HL-60/S4 treated with phorbol 12-myristate 13-acetate at 8.2 ng/mL for 4 days and 3 days (cell line): ENCODE results near the gene MAGI3.
"Not testable (repeated sequence)": the region's sequence is repeated elsewhere in the genome, so short reads cannot be mapped to it uniquely, and the experiment has no call there.

Experiments
- in situ Hi-C: fragments of 300-500 bp; cut with MboI; formaldehyde crosslinking; loops from 2 replicates; pipeline ENCODE4 v1.15.0; 2022; ENCODE audit warnings: low sequenced_read_pairs

Gene MAGI3

DNA sequence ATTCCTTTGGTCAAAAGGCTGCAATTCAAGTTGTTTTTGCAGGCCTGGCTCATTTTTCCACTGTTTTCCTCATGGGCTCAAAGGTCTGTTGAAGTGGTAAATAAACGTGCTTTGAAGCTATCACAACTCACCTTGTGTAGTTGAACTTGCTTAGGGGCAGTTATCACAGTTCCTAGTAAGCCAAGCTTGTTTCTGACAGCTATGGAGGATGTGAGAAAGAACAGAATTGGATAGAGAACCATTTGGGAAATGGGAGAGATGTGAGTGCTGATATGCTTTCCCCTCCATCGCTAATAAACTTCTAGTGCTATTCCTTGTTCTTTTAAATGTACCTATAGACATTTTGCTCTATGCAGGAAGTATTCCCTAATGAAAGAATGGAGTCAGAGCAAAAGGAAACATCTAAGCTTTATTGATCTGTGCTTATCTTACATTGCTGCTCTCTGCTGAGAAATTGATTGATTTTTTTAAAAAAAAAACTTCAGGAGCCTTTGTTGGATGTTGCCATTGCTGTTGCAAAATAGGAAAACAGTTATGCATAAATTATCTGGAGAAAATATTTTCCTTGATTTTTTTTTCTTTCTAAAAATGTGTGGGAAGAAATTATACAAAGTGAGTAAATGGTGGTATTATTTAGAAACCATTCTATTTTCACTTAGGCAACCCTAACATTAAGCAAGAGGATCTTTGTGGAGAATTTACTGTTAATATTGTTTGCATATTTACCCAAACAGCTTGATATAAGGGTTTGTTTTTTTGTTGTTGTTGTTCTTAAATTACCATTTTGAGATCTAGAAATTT lies 118.2 kb downstream of the MAGI3 start:
- in situ Hi-C loops: no loop called here

DNA sequence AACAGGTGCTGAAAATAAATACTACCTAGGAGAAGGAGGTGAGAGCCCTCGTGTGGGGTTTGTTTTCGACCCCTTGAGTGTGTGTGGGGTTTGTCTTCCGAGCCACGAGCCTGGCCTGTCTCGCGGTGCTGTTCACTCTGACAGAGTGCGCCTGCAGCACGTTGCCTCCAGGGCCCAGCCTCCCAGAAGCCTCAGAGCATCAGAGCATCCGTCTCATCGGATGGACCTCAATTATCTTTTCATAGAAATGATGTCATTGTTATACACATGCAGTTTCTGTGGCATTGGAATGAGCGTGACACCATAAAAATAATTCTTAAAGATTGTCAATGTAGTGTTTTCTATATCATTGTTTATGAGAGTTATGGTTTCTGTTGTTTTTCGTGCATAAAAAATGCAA lies 119.5 kb downstream of the MAGI3 start:
- in situ Hi-C loops: not testable (repeated sequence)

DNA sequence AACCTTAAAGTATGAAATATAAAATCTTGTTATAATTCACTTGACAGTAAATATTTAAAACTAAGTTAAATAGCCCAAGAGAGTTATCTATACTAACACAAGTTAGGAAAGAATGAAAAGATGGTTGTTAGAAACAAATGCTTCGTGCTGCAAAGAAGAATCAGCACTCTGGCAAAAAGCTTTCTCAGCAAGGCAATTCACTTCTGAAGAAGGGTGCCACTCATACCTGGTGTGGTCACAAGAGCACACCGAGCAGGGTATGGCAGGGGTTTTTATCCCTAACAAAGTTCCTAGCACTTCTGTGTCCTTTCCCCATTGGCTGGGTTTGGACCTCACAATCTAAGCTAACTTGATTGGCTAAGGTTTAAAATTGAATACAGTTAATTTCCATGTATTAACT lies 121.0 kb downstream of the MAGI3 start:
- in situ Hi-C loops: no loop called here

DNA sequence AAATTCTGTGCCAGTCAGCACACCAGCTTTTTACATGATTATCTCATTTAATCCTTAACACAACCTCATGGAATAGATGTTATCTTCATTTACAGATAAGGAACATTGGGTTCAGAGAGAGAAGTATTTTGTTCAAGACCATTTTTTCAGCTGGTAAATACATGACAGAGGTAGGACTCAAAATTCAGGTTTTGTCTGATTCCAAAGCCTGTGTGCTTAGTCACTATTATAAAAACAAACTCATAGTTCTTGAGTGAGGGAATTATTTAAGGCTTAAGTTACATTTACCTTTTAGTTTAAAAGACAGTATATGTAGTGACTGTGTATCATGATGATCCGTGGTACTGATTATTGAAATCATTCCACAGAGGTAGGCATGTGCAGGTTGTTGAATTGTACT lies 125.2 kb downstream of the MAGI3 start:
- in situ Hi-C loops: no loop called here

DNA sequence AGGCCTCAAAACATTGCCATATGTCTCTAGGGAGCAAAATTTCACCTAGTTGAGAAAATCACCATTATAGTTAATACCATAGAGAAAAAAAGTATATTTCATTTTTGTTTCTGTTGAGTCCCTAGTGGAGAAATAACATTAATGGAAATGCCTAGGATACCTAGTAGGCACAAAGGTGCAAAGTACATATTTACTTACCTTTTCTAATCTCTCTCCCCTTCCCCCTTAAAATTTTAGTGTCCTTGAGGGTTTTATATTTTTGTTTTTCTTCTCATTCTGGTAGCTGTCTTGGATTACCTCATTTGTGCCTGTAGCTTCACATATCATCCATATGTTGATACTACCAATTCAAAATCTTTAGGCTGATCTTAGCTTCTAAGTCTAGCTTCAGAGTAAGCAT lies 127.0 kb downstream of the MAGI3 start:
- in situ Hi-C loops: no loop called here

DNA sequence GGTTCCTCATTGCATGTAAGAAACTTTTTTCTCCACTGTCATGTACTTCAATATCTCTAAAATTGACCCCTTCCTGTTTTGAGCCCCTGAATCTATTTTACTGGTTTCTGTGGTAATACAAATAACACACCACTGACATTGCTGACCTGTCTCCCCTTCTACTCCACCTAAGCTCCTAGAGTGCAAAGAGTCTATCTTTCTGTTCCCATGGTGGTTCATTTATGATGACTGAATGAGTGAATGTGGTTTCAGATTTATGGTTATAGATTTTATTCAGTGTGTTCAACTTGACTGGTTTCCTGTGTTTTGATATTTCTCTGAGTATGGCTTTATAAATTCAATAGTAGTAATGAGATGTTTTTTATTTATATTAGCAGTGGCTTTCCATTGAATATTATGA lies 127.7 kb downstream of the MAGI3 start:
- in situ Hi-C loops: no loop called here

DNA sequence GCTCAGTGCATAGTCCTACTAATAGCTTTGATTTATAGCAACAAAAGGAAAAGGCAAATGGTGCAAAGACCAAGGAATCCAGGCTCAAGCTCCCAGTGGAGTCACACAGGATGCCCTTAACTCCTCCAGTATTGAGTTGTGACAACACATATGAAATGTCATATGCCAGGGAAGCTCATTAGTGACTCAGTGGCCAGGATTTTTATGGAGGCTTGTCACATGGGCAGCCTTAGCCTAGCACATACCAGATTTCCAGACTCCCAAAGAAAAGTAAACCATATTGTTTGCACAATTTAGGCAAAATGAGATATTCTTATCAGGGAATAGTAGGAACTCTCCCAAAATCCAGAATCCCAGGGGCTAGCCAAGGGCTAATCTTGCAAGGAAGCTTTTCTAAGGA lies 129.2 kb downstream of the MAGI3 start:
- in situ Hi-C loops: no loop called here

DNA sequence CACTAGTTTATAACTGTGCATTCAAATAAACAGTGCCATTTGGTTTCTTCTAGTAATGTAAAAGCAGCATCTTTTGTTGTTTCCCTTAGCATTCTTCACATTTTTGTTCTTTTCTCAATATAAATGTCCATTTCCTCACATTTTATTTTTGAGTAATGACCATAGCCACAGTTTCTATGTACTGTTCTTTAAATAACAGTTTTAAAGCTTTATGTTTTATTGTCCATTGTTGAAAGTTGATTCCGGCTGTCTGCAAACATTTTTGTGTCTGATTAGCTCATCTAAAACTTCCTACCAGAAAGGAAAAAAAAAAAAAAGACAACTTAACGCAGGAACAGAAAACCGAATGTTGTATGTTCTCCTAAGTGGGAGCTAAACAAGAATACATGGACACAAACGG lies 139.7 kb downstream of the MAGI3 start:
- in situ Hi-C loops: no loop called here

DNA sequence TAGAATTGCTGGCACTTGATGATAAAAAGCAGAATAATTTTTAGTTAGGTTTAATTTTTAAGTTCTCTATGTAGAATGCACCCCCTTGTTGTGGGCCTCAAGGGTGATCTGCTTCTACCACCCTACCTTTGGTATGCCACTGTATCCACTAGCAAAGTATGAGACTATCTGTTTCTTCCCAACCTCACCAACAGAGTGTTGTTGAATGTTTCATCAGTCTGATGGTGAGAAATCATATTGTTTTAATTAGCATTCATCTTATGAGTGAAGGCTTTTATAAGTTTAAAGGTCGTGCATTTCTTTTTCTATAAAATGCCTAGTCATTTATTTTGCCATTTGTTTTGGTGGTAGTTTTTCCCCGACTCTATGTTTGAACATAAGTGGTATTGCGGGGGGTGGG lies 141.0 kb downstream of the MAGI3 start:
- in situ Hi-C loops: no loop called here

DNA sequence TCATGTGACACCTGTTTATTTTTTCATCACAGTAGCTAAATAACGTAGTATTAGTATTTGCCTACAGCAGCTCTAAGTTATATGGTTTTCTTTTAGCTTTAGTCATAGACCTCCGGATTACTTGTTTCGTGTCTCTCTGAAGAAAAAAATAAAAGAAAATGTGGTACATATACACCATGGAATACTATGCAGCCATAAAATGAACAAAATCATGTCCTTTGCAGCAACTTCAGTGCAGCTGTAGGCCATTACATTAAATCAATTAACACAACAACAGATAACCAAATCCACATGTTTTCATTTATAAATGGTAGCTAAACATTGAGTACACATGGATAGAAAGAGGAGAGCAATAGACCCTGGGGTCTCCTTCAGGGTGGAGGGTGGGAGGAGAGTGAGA lies 142.7 kb downstream of the MAGI3 start:
- in situ Hi-C loops: no loop called here

DNA sequence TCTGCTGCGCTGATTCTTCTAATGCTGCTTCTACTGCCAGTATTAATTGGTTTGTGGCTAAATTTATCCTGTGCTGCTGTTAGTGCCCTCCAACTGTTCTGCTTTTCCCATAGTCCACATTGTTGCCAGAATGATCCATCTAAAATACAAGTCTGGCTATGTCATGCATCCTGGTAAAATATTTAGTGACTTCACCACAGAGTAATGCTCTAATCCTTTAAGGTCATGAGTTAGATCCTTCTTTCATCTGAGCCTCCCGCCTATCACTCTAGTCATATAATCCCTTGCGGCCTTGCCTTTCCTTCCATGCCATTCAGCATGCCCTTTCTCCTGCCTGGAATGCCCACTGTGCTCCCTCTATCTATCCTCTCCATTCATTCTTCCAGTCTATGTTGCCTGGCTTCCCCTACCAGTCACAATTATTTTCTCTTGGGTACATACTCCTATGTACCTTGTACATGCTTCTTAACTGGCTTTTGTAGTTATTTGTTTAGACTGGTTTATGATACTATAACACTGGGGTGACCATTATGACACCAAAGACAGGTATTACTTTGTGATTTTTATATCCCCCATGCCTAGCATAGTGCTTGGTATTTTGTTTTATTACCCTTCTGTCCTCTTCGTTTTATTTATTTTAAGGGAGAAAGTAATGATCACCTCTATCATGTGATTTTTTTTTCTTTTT lies 144.0 kb downstream of the MAGI3 start:
- in situ Hi-C loops: no loop called here

DNA sequence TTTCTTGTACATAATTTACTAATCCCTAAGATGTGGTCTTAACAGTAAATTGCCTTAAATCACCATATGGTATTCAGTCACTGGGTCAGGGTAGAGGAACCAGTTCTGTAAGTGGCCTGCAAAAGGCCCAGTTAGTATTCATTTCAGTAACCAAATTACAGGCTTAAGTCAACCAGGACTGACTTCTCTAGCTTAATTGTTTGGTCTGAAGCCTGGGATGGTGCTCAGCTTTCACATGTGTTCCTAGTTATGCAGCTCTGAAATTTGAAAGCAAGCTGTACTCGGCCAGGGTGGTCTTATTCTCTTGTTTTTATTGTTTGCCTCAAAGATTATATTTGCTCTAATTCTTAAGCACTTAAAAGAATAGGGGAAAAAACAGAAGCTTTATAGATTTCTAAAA lies 144.6 kb downstream of the MAGI3 start:
- in situ Hi-C loops: no loop called here

DNA sequence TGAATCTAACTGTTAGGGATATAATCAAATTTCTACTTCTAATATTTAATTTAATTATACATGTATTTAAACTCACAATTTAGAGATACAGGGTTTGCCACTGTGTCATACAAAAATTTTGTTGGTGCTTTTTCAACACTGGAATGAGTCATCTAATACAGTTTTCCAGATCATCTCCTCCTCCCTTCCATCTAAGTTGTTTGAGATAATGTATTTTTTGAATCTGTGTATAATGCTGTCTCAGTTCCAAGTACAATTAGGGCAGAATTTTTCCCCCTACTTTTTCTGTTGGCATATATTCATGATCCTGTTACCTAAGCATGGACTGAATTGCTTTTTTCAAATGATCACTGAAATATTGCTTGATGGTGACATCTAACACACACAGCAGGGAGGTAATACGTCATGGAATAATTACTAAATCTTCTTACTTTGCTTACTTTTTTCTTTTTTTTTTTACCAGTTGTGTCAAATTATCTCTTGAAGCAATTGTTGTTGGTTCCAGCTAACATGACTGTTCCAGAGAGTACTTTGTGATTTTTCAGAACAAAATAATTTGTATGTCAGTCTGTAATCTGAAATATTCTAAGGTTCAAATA lies 146.0 kb downstream of the MAGI3 start:
- in situ Hi-C loops: no loop called here

DNA sequence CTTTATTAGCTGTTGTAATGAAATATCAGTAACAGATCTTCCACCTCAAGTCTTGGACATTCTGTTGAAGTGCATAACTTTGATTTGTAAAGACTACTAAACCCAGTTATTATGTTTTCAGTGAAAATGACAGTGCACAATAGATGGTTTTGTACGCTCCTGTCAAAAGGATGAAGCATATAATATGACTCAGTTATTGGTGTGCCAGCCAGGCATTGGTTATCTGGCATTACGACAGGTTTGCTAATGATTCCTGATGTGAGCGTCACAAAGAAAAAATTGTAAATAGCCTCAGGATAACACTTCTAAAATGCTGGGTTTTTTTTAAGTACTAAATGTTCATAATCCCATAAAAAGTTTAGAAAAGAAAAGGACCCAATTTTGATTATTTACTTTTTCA lies 147.9 kb downstream of the MAGI3 start:
- in situ Hi-C loops: no loop called here

DNA sequence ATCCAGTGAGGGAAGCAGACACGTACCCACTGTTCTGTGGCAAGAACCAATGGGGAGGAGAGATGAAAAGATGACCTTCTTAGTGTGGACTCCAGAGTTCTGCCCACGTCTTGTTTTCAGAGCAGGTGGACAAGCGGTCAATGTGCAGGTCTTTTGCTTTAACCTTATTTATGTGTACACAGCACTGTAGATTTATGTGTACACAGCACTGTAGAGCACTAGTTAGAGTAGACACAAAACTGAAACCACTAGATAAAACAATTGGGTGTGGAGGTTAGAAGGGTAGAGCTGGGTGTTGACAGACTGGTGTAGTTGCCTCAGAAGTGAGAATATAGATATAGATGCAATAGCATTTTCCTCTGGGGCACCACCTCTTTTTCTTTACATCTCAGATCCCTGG lies 150.0 kb downstream of the MAGI3 start:
- in situ Hi-C loops: no loop called here

DNA sequence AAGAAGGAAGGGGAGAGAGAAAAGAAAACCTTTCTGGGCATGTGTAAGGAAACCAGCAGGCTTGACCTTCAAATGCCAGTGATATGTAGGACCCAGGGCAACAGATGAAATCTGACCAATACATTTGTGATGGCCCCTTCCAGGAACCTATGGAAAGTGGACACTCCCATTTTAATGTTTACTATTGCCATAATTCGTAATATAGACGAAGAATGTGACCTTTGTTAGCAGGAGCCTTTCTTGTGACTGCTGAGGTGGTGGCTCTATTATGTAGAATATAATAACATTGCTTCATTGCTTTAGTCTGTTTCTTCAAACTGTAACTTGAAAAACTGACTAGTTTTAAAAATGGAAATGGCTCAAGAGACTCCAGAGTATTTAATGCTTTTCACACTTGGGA lies 150.8 kb downstream of the MAGI3 start:
- in situ Hi-C loops: no loop called here

DNA sequence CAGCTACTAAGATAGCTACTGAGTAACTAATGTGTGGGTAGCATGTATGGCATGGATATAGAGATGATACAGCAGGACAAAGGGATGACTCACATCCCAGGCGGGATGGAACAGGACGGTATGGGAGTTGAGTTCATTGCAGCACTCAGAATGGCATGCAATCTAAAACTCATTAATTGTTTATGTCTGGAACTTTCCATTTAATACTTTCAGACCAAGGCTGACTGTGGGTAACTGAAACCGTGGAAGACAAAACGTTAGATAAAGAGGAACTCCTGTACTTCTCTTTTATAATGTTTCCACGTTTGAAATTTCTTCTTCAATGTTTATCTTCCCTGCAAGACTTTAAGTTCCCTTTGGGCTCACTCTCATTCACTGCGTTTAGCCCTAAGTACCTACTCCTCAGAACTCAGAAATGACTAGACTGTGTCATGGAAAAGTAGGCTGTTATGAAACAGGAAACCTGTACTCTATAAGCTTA lies 151.9 kb downstream of the MAGI3 start:
- in situ Hi-C loops: no loop called here

DNA sequence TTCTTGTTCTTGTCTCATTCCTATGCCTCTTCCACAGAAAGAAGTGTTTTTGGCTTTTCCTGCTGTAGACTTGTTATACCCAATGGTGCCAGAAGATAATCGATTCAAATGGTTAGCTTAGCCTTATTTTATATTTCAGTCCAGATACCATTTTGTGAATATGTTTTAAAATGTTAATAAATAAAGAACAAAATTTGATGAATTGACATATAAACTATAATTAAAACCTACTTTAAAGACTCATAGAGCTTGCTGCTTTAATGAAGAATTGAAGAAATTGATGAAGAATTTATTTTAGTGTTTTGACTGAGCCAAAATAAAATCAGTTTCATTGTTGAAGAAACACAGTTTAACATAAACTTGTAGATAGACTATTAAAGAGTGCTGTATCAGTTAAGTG lies 152.8 kb downstream of the MAGI3 start:
- in situ Hi-C loops: no loop called here

DNA sequence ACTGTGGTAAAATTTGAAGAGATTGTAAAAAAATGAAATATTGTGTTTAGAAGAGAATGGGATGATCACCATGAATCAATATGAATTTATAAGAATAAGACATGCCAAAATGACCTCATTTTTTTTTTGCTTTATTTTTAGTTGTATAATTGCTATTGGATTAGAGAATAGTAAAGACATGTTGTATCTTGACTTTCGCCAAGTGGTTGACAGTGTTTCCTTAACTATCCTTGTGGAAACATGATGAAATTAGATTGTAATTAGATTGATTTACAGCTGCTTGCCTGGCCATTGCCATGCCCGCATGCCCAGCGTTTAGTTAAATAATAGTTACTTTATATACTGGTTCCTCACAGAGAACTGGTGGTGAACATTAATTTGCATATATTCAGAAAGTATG lies 154.9 kb downstream of the MAGI3 start:
- in situ Hi-C loops: no loop called here

DNA sequence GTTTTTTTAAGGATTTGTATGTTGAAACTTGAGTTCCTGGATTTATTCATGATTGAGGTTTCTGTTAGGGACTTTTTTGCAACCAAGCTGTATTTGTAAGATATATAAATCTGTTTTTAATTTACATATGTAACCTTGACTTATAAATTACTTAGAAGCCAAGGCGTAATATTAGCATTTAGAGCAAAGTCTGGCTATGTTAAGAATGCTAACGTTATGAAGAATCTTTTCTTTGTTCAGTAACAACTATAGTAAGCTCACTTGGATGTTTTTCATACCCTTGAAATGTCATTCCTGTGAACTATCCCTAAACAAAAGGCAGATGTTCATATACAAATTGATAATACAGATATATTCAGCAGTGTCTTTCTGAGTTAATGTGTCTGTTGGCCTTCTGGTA lies 155.3 kb downstream of the MAGI3 start:
- in situ Hi-C loops: no loop called here

DNA sequence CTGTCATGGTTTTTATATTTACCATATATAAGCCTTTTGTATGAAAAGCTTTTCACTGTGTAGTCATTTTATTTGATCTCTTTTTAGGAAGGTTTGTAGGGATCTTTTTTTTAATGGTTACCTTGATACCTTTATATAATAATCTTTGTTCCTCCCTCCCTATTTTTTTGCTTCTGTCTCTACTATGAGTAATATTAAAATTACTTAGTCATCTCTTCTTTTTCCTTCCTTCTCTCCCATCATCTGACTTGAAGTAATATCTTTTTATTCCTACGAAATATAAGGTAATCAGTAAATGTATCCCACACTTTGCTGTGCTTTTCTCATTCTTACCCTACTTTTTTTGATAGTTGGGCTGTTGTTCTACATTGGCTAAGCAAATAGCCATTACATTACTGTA lies 161.4 kb downstream of the MAGI3 start:
- in situ Hi-C loops: no loop called here

DNA sequence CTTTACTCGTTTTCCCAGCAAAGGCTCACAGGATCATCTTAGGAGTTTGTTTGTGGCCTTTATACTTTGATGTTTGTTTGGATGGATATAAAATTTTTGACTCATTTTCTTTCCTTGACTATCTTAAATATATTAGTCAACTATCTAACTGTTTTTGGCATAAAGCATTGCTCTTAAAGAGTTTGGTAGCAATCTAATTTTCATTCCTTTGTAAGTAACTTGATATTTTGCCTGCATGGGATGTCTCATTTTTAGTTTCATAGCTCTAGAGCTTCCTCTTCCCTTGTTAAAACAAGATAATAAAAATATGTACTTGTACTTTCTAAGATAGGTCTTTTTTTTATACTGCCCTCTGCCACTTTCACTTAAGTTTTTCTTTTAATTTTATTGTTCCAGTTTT lies 161.9 kb downstream of the MAGI3 start:
- in situ Hi-C loops: no loop called here
